ENCODE measurements around the gene GABBR1. TPM values are rescaled to one million over a fixed set of nuclear protein-coding genes. Genes with fewer than 3 reads are reported as not detected.

GABBR1 gene
- polyA plus RNA-seq, 3 donors from 2014 or later, result not detected

DNA sequence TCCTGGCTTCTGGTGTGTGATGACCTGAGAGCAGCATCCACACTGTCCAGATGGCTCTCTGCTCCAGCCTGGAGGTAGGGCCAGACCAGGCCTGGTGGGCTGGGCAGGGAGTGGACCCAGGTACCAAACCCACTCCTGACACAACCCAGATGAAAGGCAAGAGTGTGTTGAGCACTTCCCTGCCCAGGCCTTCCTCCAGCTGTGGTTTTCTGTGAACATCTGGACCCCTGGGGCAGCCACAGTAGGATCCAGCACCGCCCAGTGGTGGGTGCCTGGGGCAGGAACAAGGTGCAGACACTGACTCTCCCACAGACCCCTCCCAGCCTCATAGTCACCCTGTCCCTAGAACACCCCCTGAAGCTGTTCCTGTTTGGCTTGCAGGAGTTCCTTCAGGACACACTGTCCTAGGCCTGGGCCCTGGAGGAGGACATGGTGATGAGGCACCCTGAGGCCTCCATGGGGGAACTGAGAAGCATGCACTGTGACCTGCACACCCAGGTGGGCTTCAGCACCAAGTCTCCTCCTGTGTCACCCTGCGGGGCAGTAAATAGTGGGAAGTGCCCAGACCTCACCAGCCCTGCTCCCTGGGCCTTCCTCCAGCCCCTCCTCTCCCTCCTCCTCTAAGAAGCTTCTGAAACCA lies 102.2 kb downstream of the GABBR1 start:
- H3K4me3 Mint-ChIP-seq, result no peak overlapping the region
- peaks cover 3 to 10% (median 7%) of the 10 kb centered on the region in 3 donors for H3K27me3 Mint-ChIP-seq (ENCODE audit: low read depth in 3 of 3)
- H3K36me3 Mint-ChIP-seq, result no peaks in the 10 kb centered on the region
- DNase-seq, result no peak
- H3K4me1 Mint-ChIP-seq, result no peaks in the 10 kb centered on the region
- no peaks in the 10 kb centered on the region for H3K9me3 Mint-ChIP-seq
- no peak overlapping the region for H3K27ac Mint-ChIP-seq

DNA sequence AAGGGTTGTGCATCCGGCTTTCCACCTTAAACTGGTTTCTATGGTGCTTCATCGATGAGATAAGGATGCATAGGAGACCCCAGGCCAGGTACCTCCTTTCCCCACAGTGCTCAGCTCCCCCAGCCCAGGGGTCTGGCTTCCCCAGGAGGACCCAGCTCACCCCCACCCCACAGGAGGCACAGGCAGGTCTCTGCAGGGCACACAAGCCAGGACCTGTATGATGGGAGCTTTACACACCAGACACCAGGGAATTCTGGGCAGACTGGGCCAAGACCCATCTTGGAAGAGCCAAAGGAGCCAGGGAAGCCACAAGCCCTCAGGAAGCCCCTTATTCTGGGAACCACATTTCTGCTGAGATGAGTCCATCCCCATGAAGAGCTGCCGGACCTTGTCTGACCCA lies 103.0 kb downstream of the GABBR1 start:
- Mint-ChIP-seq H3K27me3 (ENCODE audit: low read depth in 3 of 3) (peaks cover 3 to 13% (median 7%) of the 10 kb centered on the region in 3 donors), H3K4me1 (no peaks in the 10 kb centered on the region), H3K9me3 (no peaks in the 10 kb centered on the region), H3K36me3 (no peaks in the 10 kb centered on the region), H3K27ac (no peak overlapping the region), H3K4me3 (no peak overlapping the region)
- no peak for DNase-seq

DNA sequence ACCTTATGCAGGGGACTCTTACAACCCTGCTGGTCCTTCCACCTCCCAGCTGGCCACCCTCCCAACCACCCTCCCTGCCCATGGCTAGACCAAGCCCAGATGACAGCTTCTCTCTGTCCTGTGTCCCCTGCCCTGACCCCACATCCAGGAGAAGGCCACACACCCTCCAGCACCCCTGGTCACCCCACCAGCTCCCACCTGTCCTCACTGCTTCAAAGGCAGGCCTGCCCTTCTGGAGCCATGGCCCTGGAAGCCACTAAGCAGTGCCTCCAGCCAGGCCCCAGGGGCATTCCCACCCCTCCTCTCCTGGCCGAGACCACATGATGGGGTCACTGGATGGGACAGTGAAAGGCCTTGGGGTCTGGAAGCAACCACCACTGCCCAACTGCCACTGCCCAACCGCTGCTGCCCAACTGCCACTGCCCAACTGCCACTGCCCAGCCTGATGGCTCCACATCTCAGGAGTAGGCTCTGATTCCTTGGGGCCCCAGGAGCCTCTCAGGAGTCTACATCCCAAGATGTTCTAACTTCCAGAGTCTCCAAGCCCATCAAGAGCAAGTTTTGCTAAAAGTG lies 103.9 kb downstream of the GABBR1 start:
- Mint-ChIP-seq H3K27me3 (ENCODE audit: low read depth in 3 of 3) (peaks cover 7 to 13% (median 8%) of the 10 kb centered on the region in 3 donors), H3K27ac (no peak overlapping the region), H3K4me1 (no peaks in the 10 kb centered on the region), H3K9me3 (no peaks in the 10 kb centered on the region), H3K36me3 (no peaks in the 10 kb centered on the region), H3K4me3 (no peak overlapping the region)
- DNase-seq, result no peak

DNA sequence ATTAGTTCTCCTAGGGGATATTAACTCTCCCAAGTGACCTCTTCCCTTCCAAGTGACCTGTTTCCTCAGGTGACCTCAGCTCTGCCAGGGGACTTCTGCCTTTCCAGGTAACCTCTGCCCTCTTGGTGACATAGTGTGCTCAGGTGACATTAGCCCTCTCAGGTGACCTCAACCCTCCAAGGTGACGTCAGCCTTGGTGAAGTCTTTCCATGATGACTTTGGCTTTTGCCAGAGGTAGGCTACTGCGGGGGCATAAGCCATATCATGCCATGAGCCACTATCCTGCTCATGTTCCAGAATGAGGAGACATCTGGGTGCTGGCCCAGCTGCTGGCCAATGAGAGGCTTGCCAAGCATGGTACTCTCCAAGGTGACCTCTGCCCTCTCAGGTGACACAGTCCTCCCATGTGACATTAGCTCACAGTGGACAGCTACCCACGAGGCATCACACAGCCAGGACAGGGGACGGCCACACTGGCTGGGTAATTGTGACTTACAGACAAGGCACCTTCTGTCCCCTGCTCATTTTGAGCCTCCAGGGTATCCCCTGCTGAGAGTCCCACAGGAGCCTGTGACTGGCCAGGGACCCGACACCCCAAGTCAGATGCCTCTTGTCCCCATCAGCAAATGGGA lies 104.6 kb downstream of the GABBR1 start:
- H3K27me3 Mint-ChIP-seq (ENCODE audit: low read depth in 3 of 3), result peaks cover 7 to 15% (median 8%) of the 10 kb centered on the region in 3 donors
- H3K9me3 Mint-ChIP-seq, result no peaks in the 10 kb centered on the region
- H3K4me3 Mint-ChIP-seq, result no peak overlapping the region
- DNase-seq, result no peak
- no peak overlapping the region for H3K27ac Mint-ChIP-seq
- no peaks in the 10 kb centered on the region for H3K4me1 Mint-ChIP-seq
- no peaks in the 10 kb centered on the region for H3K36me3 Mint-ChIP-seq

- no peak for DNase-seq
- peaks cover 7 to 18% (median 8%) of the 10 kb centered on the region in 3 donors for H3K27me3 Mint-ChIP-seq (ENCODE audit: low read depth in 3 of 3)
- H3K4me3 Mint-ChIP-seq, result no peak overlapping the region
- no peaks in the 10 kb centered on the region for H3K36me3 Mint-ChIP-seq
- H3K4me1 Mint-ChIP-seq, result no peaks in the 10 kb centered on the region
- no peaks in the 10 kb centered on the region for H3K9me3 Mint-ChIP-seq
- no peak overlapping the region for H3K27ac Mint-ChIP-seq
Measured at GRCh38 chr6:29527564-29527963, 105.4 kb downstream of the GABBR1 start.

- H3K27me3 Mint-ChIP-seq (ENCODE audit: low read depth in 3 of 3), result peaks cover 7 to 18% (median 8%) of the 10 kb centered on the region in 3 donors
Measured at GRCh38 chr6:29527126-29527525, 105.9 kb downstream of the GABBR1 start.

DNA sequence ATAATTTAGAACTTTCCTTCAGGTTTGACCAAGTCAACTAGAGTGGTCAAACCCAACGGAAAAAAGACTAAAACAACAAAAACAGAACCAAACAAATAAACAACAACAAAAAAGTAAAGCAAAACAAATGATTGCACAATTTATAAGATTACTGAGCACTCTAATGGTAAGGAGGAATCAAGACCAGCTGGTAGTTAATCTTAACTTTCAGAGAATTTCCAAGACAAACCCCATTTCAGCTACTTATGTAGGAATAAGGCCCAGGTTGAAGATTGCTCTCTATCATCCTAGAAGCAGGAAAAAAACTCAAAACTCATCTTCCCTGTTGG lies 107.7 kb downstream of the GABBR1 start:
- DNase-seq, result no peak
- H3K36me3 Mint-ChIP-seq, result no peaks in the 10 kb centered on the region
- no peak overlapping the region for H3K4me3 Mint-ChIP-seq
- H3K27me3 Mint-ChIP-seq (ENCODE audit: low read depth in 3 of 3), result peaks cover 7 to 20% (median 9%) of the 10 kb centered on the region in 3 donors
- H3K9me3 Mint-ChIP-seq, result no peaks in the 10 kb centered on the region
- H3K4me1 Mint-ChIP-seq, result no peaks in the 10 kb centered on the region
- H3K27ac Mint-ChIP-seq, result no peak overlapping the region

More at GRCh38 chr6:29527126-29527525, 105.9 kb downstream of the GABBR1 start:
- Mint-ChIP-seq H3K9me3 (no peaks in the 10 kb centered on the region), H3K36me3 (no peaks in the 10 kb centered on the region), H3K4me1 (no peaks in the 10 kb centered on the region), H3K4me3 (no peak overlapping the region), H3K27ac (no peak overlapping the region)
- DNase-seq, result no peak

GRCh38 chr6:29524444-29525310 lies 108.3 kb downstream of the GABBR1 start:
- Mint-ChIP-seq H3K9me3 (no peaks in the 10 kb centered on the region), H3K4me3 (no peak overlapping the region), H3K36me3 (no peaks in the 10 kb centered on the region), H3K27me3 (ENCODE audit: low read depth in 3 of 3) (peaks cover 7 to 20% (median 9%) of the 10 kb centered on the region in 3 donors), H3K4me1 (no peaks in the 10 kb centered on the region), H3K27ac (no peak overlapping the region)
- no peak for DNase-seq

DNA sequence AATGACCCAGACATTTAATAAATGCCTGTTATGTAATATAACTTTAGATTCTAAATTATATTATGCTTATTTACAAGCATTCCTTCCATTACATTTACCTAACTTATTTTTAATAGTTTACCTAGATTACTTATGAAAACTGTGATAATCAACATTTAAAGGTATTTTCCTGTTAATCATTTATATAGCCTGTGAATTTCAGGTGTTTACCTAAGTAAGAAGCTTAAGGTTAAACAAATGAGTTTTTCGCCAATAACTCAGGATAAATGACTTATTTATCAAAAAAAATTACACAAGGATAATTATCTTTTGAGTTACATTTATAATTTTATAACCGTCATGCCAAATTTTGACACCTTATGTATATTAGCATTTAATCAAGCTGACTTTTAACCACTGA lies 108.9 kb downstream of the GABBR1 start:
- no peak overlapping the region for H3K4me3 Mint-ChIP-seq
- H3K9me3 Mint-ChIP-seq, result no peaks in the 10 kb centered on the region
- H3K36me3 Mint-ChIP-seq, result no peaks in the 10 kb centered on the region
- no peaks in the 10 kb centered on the region for H3K4me1 Mint-ChIP-seq
- no peak overlapping the region for H3K27ac Mint-ChIP-seq
- DNase-seq, result no peak
- H3K27me3 Mint-ChIP-seq (ENCODE audit: low read depth in 3 of 3), result peaks cover 4 to 17% (median 6%) of the 10 kb centered on the region in 3 donors

GRCh38 chr6:29522227-29522626 lies 110.8 kb downstream of the GABBR1 start:
- no peak for DNase-seq
- H3K27ac Mint-ChIP-seq, result no peak overlapping the region
- H3K27me3 Mint-ChIP-seq (ENCODE audit: low read depth in 3 of 3), result peaks cover 3 to 14% (median 6%) of the 10 kb centered on the region in 3 donors
- no peaks in the 10 kb centered on the region for H3K36me3 Mint-ChIP-seq
- H3K9me3 Mint-ChIP-seq, result no peaks in the 10 kb centered on the region
- no peak overlapping the region for H3K4me3 Mint-ChIP-seq
- no peaks in the 10 kb centered on the region for H3K4me1 Mint-ChIP-seq

GRCh38 chr6:29521006-29521680 lies 111.8 kb downstream of the GABBR1 start:
- no peak overlapping the region for H3K27ac Mint-ChIP-seq
- H3K9me3 Mint-ChIP-seq, result no peaks in the 10 kb centered on the region
- no peak overlapping the region for H3K4me3 Mint-ChIP-seq
- peaks cover 5% of the 10 kb centered on the region in 2 donors for H3K4me1 Mint-ChIP-seq
- no peaks in the 10 kb centered on the region for H3K36me3 Mint-ChIP-seq
- DNase-seq, result no peak
- peaks cover 3 to 10% (median 6%) of the 10 kb centered on the region in 3 donors for H3K27me3 Mint-ChIP-seq (ENCODE audit: low read depth in 3 of 3)

DNA sequence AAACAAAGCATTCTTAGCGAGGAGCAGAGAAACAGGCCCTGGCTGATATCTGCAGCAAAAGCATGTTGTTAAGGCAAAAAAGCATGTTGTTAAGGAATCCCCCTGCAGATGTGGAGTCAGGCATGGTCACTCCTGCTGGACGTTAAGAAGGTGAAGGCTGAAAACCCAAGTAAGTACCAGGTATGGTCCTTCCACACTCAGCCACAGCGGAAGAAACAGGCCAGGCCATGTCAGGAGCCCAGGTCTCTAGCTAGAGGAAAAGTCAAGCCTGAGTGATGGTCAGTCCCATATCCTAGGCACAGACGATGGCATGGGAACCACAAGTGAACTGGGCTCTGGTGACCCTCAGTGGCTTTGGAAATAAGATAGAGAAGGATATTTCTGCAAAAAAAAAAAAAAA lies 112.8 kb downstream of the GABBR1 start:
- Mint-ChIP-seq H3K27ac (no peak overlapping the region), H3K36me3 (no peaks in the 10 kb centered on the region), H3K9me3 (no peaks in the 10 kb centered on the region), H3K4me3 (no peak overlapping the region), H3K4me1 (peaks cover 9 to 11% of the 10 kb centered on the region in 2 donors), H3K27me3 (ENCODE audit: low read depth in 3 of 3) (peaks cover 0 to 8% (median 6%) of the 10 kb centered on the region in 3 donors)
- no peak for DNase-seq

GRCh38 chr6:29519291-29520010 lies 113.5 kb downstream of the GABBR1 start:
- Mint-ChIP-seq H3K9me3 (no peaks in the 10 kb centered on the region), H3K4me3 (no peak overlapping the region), H3K27me3 (ENCODE audit: low read depth in 3 of 3) (peaks cover 0 to 6% (median 3%) of the 10 kb centered on the region in 3 donors), H3K36me3 (no peaks in the 10 kb centered on the region), H3K27ac (no peak overlapping the region), H3K4me1 (peaks cover 9 to 11% of the 10 kb centered on the region in 2 donors)
- no peak for DNase-seq

Measured in immature natural killer cell (primary cell).